GM23338 (cell line): ENCODE data around the gene ACAD11. TPM values are rescaled to one million over a fixed set of nuclear protein-coding genes. Genes with fewer than 3 reads are reported as not detected.
A peak's percentile ranks its signal among the peaks of the same experiment; 100 is the strongest.

ENCODE experiments used
- ATAC-seq: fragments of 200-7000 bp; cut with Tn5 transposase; 3 replicates; pipeline ENCODE4 v1.9.1; 2020
- DNase-seq: peaks from one replicate; pipeline ENCODE4 v3.0.0-alpha.2; 2015; ENCODE audit warnings: low spot score
- H2AFZ ChIP-seq: fragments of 200-600 bp; sonication (generic); 2 replicates; pipeline ENCODE4 v1.8.0; 2016; ENCODE audit warnings: antibody characterized with exemption, mild to moderate bottlenecking, moderate library complexity
- H3F3A ChIP-seq: fragments of 200-600 bp; sonication (generic); replicated peaks from 2 replicates; pipeline ENCODE4 v1.8.0; 2017; ENCODE audit warnings: antibody characterized with exemption, mixed run types, low read depth
- H3K27ac ChIP-seq: fragments of 200-600 bp; sonication (generic); 2 replicates; pipeline ENCODE4 v1.6.1; 2016; ENCODE audit warnings: low read depth
- H3K27me3 ChIP-seq: fragments of 200-600 bp; sonication (generic); 2 replicates; pipeline ENCODE4 v1.8.0; 2016; ENCODE audit warnings: mild to moderate bottlenecking, mixed run types, moderate library complexity; ENCODE audit not compliant: insufficient read depth
- H3K36me3 ChIP-seq: fragments of 200-600 bp; sonication (generic); 2 replicates; pipeline ENCODE4 v1.8.0; 2016; ENCODE audit warnings: mild to moderate bottlenecking; ENCODE audit not compliant: insufficient read depth
- H3K4me1 ChIP-seq: fragments of 200-600 bp; sonication (generic); 2 replicates; pipeline ENCODE4 v1.8.0; 2016; ENCODE audit warnings: mild to moderate bottlenecking, moderate library complexity; ENCODE audit not compliant: insufficient read depth
- H3K4me2 ChIP-seq: fragments of 200-600 bp; sonication (generic); 2 replicates; pipeline ENCODE4 v1.7.1; 2017; ENCODE audit warnings: mixed run types
- H3K4me3 ChIP-seq: fragments of 200-600 bp; sonication (generic); 2 replicates; pipeline ENCODE4 v1.6.1; 2016; ENCODE audit warnings: mixed run types
- H3K79me2 ChIP-seq: fragments of 200-600 bp; sonication (generic); replicated peaks from 2 replicates; pipeline ENCODE4 v1.8.0; 2017; ENCODE audit warnings: mild to moderate bottlenecking; ENCODE audit not compliant: insufficient read depth
- H3K9me2 ChIP-seq: fragments of 200-600 bp; sonication (generic); 2 replicates; pipeline ENCODE4 v1.8.0; 2017; ENCODE audit not compliant: insufficient read depth
- H4K20me1 ChIP-seq: fragments of 200-600 bp; sonication (generic); replicated peaks from 2 replicates; pipeline ENCODE4 v1.8.0; 2017; ENCODE audit warnings: mild to moderate bottlenecking; ENCODE audit not compliant: insufficient read depth
- H3K27ac Mint-ChIP-seq: 2 replicates; pipeline ENCODE4 v1.8.0; 2020; ENCODE audit warnings: inconsistent platforms, mild to moderate bottlenecking, moderate library complexity, mixed read lengths
- H3K27me3 Mint-ChIP-seq: 3 replicates; pipeline ENCODE4 v1.8.0; 2022; ENCODE audit warnings: low read depth, mild to moderate bottlenecking, moderate library complexity, mixed read lengths, inconsistent platforms; ENCODE audit not compliant: insufficient read depth, poor library complexity
- H3K36me3 Mint-ChIP-seq: 3 replicates; pipeline ENCODE4 v1.8.0; 2021; ENCODE audit warnings: low read depth, mild to moderate bottlenecking, inconsistent platforms, moderate library complexity, mixed read lengths
- H3K4me1 Mint-ChIP-seq: 3 replicates; pipeline ENCODE4 v1.8.0; 2020; ENCODE audit warnings: mild to moderate bottlenecking, inconsistent platforms, mixed read lengths
- H3K4me3 Mint-ChIP-seq: 3 replicates; pipeline ENCODE4 v1.8.0; 2021; ENCODE audit warnings: moderate library complexity, mild to moderate bottlenecking, inconsistent platforms, mixed read lengths
- H3K9me3 Mint-ChIP-seq: 3 replicates; pipeline ENCODE4 v1.8.0; 2020; ENCODE audit warnings: moderate library complexity, mild to moderate bottlenecking, inconsistent platforms, mixed read lengths
- CREB1 ChIP-seq: fragments of 250-450 bp; sonication (Bioruptor Pico); IDR thresholded peaks from 2 replicates; pipeline ENCODE4 v1.5.0; 2020; ENCODE audit warnings: low read depth, mild to moderate bottlenecking, moderate library complexity
- ETS1 ChIP-seq: IDR thresholded peaks from 2 replicates; pipeline ENCODE4 v1.6.1; 2016; ENCODE audit warnings: antibody characterized with exemption
- EZH2 ChIP-seq: fragments of 200-600 bp; sonication (generic); IDR thresholded peaks from one replicate; pipeline ENCODE4 v1.8.0; 2017; ENCODE audit warnings: antibody characterized with exemption, mild to moderate bottlenecking, low read depth; ENCODE audit not compliant: unreplicated experiment
- JUNB ChIP-seq: IDR thresholded peaks from one replicate; pipeline ENCODE4 v1.6.1; 2016; ENCODE audit warnings: antibody characterized with exemption; ENCODE audit not compliant: unreplicated experiment
- STAT1 ChIP-seq: IDR thresholded peaks from one replicate; pipeline ENCODE4 v1.6.1; 2016; ENCODE audit warnings: antibody characterized with exemption; ENCODE audit not compliant: unreplicated experiment
- ZNF462 ChIP-seq: fragments of 250-450 bp; sonication (Bioruptor Pico); IDR thresholded peaks from 2 replicates; pipeline ENCODE4 v1.5.0; 2020; ENCODE audit warnings: mild to moderate bottlenecking, moderate library complexity
- polyA plus RNA-seq: library from polyadenylated mRNA; unstranded; fragments of >200 nt; fragmentation: Nextera tagmentation; extraction: Ambion mirVana; gene quantifications from 2 replicates; pipeline ENCODE4 v1.2.1, GENCODE V29; 2016
- total RNA-seq: library from RNA; depleted of rRNA; stranded (reverse); fragments of >200 nt; shearing (Covaris generic); gene quantifications from 2 replicates; pipeline ENCODE4 v1.2.3, GENCODE V29; 2014
- TF ChIP-seq, protein P1 (sequence below), 2 experiments: fragments of 200-600 bp in 1 of 2; sonication (generic) in 1 of 2; conservative IDR thresholded peaks; 2 replicates each; pipeline versions ENCODE4 v1.5.1 to v1.6.1; 2016 to 2017; ENCODE audit warnings: antibody characterized with exemption in 2 of 2, low read depth in 2 of 2, mild to moderate bottlenecking in 2 of 2, moderate library complexity in 1 of 2

Gene ACAD11
- total and polyA plus RNA-seq, 2 experiments from 2014 or later, result 11.4 to 17.1 TPM

- TF ChIP-seq ZNF462, result no peak
- TF ChIP-seq, protein P1, sequence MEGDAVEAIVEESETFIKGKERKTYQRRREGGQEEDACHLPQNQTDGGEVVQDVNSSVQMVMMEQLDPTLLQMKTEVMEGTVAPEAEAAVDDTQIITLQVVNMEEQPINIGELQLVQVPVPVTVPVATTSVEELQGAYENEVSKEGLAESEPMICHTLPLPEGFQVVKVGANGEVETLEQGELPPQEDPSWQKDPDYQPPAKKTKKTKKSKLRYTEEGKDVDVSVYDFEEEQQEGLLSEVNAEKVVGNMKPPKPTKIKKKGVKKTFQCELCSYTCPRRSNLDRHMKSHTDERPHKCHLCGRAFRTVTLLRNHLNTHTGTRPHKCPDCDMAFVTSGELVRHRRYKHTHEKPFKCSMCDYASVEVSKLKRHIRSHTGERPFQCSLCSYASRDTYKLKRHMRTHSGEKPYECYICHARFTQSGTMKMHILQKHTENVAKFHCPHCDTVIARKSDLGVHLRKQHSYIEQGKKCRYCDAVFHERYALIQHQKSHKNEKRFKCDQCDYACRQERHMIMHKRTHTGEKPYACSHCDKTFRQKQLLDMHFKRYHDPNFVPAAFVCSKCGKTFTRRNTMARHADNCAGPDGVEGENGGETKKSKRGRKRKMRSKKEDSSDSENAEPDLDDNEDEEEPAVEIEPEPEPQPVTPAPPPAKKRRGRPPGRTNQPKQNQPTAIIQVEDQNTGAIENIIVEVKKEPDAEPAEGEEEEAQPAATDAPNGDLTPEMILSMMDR (conservative IDR thresholded peaks at IDR 0.05; ENCODE audit: low read depth in 2 of 2), result no peak
- TF ChIP-seq JUNB, result no peak
- TF ChIP-seq STAT1, result no peak
Observed at GRCh38 chr3:132650153-132650552, 9.5 kb downstream of the ACAD11 start (continued).

- no peak for ATAC-seq
- Mint-ChIP-seq H3K4me1 (no peaks in the 10 kb centered on the region), H3K27me3 (peaks cover 2% of the 10 kb centered on the region), H3K9me3 (no peaks in the 10 kb centered on the region), H3K36me3 (no peaks in the 10 kb centered on the region), H3K4me3 (no peak overlapping the region), H3K27ac (peak overlapping the region; percentile 38; the same call in 1 of the 2 replicates)
- no peaks in the 10 kb centered on the region for H3F3A ChIP-seq
- no peaks in the 10 kb centered on the region for H4K20me1 ChIP-seq
- H3K4me1 ChIP-seq, result no peaks in the 10 kb centered on the region
- H3K79me2 ChIP-seq, result no peaks in the 10 kb centered on the region
- no peaks in the 10 kb centered on the region for H3K36me3 ChIP-seq
- H3K4me2 ChIP-seq, result no peak overlapping the region
- no peak for DNase-seq
- no peak overlapping the region for H3K27ac ChIP-seq
- H2AFZ ChIP-seq, result no peak overlapping the region
- H3K4me3 ChIP-seq, result no peak overlapping the region
- H3K9me2 ChIP-seq, result no peaks in the 10 kb centered on the region
- no peaks in the 10 kb centered on the region for H3K27me3 ChIP-seq
- TF ChIP-seq ETS1 (no peak), EZH2 (no peak), CREB1 (CRISPR knock-in tag) (no peak)
- TF ChIP-seq, protein P1 (conservative IDR thresholded peaks at IDR 0.05; ENCODE audit: low read depth in 2 of 2), result no peak
Observed at GRCh38 chr3:132645058-132645457, 14.6 kb downstream of the ACAD11 start.
